Activated CD4-positive, alpha-beta T cell treated with anti-CD3 and anti-CD28 coated beads, Interleukin-2, amount 50 U/mL, for 48 hours (primary cell): Measurements from ENCODE around the gene ARSD.
A peak's percentile ranks its signal among the peaks of the same experiment; 100 is the strongest.
"Not testable (repeated sequence)": the region's sequence is repeated elsewhere in the genome, so short reads cannot be mapped to it uniquely, and the experiment has no call there.

Source experiments
- DNase-seq, 2 experiments: peaks; one replicate each; pipeline ENCODE4 v3.0.0-alpha.2; 2020

The ARSD gene, protein sequence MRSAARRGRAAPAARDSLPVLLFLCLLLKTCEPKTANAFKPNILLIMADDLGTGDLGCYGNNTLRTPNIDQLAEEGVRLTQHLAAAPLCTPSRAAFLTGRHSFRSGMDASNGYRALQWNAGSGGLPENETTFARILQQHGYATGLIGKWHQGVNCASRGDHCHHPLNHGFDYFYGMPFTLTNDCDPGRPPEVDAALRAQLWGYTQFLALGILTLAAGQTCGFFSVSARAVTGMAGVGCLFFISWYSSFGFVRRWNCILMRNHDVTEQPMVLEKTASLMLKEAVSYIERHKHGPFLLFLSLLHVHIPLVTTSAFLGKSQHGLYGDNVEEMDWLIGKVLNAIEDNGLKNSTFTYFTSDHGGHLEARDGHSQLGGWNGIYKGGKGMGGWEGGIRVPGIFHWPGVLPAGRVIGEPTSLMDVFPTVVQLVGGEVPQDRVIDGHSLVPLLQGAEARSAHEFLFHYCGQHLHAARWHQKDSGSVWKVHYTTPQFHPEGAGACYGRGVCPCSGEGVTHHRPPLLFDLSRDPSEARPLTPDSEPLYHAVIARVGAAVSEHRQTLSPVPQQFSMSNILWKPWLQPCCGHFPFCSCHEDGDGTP

DNA sequence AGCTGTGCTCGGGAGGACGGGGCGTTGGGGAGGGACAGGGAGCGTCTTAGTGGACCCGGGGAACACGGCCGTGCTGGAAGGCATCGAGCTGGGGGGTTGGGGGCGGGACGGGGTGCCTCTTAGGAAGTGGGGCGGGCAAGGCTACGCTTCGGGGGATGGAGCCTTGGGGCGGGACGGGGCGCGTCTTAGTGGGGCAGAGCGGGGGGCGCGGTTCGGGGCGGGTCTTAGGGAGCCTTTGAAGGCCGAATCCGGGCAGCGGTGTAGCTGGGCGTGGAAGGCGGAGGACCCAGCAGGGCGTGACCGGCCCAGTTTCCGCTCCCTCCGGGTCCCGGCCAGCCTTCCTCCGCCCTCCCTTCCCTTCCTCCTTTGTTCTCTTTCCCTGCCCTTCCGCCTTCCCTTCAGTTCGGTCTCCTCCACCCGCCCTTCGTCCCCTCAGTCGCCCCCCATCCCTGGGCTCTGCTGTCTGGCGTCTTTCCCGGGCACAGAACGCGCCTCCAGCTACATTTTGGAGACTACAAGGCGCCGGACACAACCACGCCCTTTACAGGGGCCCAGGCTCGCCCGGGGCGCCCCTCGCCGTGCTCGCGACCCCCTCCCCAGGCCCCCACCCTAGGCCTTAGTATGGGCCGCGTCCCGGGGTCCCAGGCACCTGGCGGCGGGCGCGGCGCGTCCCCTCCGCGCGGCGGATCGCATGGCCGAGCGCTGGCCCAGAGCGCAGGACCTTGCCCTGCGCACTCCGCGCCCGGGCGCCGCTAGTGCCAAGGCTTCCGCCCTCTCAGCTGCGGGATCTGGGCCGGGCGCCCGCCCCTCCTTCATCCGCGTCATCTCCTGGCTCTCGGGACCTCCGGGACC is at the start of gene ARSD:
Gene ARSD, minus strand, starts transcription at position 757 of the 852 bp plus-strand sequence. Its CDS starts 64 bp downstream, at position 693.
- peak; percentile 43 to 59 for DNase-seq

DNA sequence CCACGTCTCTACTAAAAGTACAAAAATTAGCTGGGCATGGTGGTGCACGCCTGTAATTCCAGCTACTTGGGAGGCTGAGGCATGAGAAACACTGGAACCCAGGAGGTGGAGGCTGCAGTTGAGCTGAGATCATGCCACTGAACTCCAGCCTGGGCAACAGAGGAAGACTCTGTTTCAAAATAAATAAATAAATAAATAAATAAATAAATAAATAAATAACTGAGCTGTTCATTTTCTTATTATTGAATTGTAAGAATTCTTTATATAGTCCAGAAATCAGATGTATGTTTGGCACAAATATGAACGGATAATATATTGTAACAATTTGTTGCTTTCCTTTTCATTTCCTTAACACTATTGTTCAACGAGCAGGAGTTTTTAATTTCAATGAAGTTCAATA is 49.5 kb upstream of the ARSD start:
- not testable (repeated sequence) for DNase-seq

DNA sequence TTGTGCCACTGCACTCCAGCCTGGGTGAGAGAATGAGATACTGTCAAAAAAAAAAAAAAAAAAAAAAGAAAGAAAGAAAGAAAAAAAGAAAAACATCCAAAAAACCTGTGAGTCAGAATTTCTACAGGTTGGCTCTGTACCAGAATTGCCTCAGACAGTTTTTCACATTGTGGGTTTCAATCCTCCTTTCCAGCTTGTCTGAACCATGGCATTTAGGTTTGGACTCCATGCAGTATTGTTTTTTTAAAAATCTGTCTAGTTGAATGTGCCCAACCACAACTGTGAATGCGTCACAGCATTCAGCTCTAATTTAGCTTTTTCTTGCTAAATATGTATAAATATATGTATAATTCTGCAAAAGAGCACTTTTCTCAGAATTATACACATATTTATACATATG is 45.8 kb upstream of the ARSD start:
- DNase-seq, result no peak

- no peak for DNase-seq
These were observed 43.3 kb upstream of the ARSD start for GRCh38 chrX:2972391-2972790.

GRCh38 chrX:2969021-2969420 is 39.9 kb upstream of the ARSD start:
- DNase-seq, result no peak

DNA sequence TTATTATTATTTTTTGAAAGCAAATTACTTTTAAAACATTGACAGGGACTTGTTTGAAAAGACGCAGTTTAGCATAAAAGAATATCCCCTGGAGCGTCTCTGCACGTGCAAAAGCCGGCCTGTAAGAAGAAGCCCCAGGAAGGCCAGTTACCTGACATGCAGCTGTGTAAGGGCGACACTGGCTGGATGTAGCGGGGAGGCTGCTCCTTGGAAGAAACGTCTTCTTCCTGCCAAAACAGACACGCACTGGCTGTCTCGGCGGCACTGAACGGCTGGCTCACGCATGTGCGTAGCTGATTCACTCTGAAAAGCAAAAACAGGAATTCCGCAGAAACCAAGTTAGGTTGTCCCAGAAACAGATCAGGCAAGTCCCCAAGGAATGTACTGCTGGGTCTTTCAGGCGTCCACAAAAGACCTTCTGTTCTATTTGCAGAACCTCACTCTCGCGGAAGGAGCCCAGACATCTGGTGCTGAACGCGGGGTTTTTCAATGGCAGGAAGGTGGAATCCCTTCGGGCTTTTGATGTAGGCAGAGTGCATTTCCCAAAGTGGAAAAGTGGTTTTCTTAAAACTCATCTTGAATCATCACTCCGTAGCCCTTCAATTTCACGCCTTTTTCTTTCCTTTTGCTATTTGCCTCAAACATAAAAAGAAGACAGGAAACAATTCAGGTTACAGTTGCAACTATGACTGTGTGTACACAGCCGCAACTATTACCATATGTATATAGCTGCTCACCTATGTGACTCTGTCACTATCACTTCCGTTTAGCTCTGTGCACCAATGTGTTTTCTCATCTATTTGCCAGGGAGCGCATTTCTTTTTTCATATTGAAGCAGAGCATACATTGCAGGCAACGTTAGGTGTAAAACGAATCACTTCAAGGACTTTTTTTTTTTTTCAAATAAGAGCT is 39.1 kb upstream of the ARSD start:
- DNase-seq, result peak; percentile 9 to 19

DNA sequence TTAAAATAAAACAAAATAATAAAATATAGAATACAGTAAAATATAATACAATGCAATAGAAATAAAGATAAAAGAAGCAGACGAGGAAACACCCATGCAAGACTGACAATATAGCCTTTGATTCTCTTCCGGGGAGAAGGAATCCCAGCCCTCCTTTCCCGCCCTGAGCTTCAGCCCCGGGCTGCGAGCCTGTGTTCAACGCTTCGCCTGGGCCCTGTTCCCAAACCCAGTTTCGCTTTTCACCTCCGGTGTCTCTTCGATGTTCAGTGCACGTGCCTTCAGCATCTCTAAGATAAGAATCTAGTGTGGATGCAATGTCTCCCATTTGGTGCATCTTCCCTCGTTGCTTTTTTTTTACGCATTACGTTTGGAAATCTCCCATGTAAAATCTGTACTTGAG is 38.4 kb upstream of the ARSD start:
- DNase-seq, result no peak

DNA sequence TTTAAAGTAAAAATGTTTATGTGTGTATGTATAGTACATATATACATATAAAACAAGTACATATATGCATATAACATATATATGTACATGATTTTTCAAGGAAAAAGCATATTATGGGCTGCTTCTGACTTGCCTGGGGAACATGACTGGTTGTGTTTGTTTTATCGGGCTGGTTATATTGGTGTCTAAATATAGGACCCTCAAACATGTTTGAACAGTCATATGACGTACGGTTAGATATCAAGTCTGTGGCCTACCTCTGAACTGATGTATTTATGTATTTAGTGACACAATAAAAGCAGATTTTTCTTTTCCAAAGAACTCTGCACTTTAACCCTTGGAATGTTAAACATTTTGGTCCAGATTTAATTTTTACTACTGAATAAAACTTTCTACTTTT is 37.9 kb upstream of the ARSD start:
- DNase-seq, result no peak

DNA sequence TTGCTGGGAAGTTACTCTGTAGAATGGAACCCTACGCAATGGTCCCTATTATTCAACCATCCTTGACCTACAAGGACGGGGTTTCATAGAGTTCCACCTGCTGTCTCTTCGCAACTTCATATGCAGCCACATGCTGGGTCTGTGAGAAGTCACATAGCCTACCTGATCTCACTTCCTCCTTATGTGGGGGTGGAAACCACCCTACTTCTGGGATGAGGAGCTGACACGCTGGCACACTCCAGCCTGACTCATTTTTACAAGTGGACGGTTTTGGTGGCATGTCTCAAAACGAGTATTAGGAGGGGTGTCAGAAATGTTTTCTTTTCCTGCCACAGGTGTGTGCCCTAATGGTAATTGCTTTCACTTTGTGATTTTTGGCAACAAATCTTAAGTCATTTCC is 36.8 kb upstream of the ARSD start:
- DNase-seq, result peak in 1 of 2 experiments; percentile 3

- not testable (repeated sequence) for DNase-seq
These were observed 35.1 kb upstream of the ARSD start for GRCh38 chrX:2963992-2964794.

GRCh38 chrX:2963449-2963848 is 34.3 kb upstream of the ARSD start:
- not testable (repeated sequence) for DNase-seq

- DNase-seq, result no peak
These were observed 33.2 kb upstream of the ARSD start for GRCh38 chrX:2962381-2962780.

GRCh38 chrX:2960861-2961515 is 31.8 kb upstream of the ARSD start:
- no peak for DNase-seq

DNA sequence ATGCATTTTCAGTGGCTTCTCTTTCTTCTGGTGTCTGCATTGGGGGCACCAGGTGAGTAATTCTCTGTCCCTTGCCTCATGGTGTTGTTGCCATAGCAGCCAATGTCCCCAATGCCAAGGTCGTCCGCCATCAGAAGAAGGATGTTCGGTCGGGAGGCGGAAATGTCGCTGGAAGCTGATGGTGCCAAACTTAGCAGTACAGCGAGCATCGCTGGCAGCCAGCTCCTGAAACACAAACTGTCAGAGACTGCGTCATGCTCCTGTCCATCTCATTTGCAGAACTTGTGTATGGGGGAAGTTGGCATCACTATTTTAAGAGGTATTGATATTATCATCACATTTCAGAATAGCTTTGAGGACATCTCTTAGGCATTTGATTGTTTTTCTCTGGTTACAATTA is 29.1 kb upstream of the ARSD start:
- DNase-seq, result no peak

DNA sequence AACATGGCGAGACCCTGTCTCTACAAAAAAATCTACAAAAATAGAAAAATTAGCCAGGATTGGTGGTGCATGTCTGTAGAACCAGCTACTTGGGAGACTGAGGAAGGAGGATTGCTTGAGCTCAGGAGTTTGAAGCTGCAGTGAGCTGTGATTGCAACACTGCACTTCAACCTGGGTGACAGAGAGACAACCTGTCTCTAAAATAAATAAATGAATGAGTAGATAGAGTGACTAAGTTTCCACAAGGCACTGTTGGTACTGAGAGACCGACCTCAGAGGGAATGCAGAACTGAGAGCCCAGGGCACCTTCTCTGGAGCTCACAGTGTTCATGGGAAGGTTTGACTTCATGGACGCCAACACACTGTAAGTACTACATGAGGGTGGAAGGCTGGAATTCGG is 26.7 kb upstream of the ARSD start:
- no peak for DNase-seq

DNA sequence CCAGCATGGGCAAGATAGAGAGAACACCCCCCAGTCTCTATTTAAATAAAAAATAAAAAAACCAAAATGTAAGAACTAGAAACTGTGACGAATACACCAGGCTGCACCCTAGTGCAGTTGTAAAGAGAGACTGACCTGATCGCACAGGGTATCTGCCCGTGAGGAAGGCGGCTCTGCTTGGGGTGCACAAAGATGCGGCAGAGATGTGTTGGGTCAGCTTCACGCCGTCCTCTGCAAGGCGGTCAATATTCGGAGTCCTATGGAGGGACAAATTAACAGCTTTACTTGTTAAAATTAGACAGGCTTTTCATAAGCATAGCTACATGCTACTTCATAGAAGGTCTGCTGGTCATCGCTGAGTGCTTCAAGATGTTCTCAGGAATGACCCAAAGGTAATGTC is 26.1 kb upstream of the ARSD start:
- DNase-seq, result no peak

GRCh38 chrX:2954541-2954940 is 25.4 kb upstream of the ARSD start:
- no peak for DNase-seq

DNA sequence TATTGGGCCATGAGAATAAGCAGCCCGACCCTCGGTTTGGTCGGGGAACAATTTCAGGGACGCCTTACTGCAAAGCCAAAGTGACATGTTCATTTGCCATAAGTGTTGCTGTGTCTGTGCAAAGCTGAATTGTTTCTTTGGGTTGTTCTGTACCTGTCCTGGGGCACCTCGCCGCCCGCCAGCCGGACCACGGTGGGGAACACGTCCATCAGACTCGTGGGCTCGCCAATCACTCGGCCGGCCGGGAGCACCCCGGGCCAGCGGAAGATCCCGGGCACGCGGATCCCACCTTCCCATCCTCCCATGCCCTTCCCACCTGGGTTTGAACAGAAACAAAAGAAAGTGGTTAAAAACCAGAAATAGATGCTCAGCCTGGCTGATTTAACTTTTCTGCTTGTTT is 8.8 kb upstream of the ARSD start:
- not testable (repeated sequence) for DNase-seq

DNA sequence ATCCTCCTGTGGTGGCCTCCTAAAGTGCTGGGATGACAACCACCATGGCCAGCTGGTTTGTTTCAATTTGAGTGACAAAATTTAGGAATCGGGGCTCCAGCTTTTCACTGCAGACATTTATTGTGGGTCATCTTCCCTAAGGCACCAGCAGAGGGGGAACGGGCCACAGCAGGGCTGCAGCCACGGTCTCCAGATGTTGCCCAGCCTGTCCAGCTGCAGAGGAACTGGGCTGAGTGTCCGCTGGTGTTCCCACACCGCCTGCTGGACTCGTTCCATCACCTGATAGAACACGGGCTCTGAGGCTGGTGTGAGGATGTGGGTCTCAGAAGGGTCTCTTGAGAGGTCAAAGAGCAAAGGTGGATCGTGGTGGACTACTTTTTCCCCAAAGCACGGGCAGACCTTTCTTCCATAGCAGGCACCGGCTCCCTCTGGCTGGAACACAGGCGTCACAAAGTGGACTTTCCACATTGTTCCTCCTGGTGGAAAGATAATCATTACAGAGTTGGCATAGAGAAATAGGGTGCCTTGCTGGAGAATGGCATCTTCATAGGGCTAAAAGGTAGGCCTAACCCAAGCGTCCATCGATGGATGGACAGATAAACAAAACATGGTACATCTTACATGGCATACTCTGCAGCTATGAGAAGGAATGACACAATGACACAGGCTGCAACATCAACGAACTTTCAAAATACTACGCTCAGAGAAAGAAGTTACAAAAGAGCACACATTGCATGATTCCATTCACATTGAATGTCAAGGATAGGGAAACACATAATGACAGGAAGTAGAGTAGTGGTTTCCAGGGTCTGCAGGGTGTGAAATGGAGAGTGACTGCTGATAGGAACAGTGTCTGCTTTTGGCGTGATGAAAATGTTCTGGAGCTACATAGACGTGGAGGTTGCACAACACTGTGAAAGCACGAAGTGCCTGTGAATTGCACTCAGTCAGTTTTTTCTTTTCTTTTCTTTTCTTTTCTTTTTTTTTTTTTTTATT is 5.9 kb upstream of the ARSD start:
- no peak for DNase-seq
